NCI-H82 (cell line): ENCODE measurements around the gene APBA2.

Source experiments
- DNase-seq: peaks from one replicate; lab custom pipeline; 2025; lab: John Stamatoyannopoulos, UW

Gene APBA2

DNA sequence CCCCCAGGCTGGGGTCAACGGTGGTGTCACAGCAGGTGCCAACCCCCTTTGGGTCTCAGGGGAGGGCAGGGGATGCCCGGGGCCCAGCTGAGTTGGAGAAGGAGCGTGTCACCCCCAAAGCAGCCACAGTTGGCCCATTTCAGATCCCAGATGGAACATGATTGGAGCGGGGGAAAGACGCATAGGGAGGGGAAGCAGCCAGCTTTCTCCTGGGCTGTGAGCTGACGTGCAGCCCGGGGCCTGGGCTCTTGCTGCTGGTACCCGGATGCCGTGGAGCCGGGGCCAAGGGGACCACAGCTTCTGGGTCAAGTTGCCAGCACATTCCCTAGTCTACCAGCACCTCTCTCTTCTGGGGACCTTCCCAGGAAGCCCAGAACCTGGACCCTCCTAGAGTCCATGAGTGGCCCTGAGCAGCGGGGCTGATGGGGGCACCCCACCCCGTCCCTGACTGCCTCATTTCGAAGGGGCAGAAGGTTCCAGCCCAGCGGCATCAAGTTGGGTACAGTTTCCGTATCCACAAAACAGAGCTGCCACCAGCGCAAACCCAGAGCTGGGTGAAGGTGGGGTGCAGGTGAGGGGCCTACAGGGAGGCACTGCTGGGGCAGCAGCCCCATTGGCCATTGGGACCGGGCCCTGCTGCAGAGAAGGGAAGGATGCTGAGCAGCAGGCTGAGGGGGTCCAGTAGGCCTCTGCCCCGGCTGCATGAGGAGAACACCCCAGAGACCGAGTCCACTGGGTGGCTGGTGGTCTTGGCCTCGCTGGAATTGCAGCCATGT is 235.0 kb downstream of the APBA2 start:
- DNase-seq, result no peak

DNA sequence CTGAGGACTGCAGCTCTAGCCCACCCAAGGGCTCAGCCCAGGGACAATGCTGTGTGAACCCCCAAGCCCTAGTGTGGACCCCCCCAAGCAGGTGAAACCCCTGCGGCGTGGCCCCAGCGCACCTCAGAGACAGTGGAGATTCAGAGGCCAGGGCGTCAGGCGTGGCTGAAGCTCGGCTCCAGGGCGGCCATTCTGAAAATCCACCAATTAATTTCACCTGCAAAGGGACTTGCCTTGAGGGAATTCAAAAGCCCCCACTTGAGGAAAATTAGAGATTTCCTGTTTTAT is 235.5 kb downstream of the APBA2 start:
- no peak for DNase-seq

DNA sequence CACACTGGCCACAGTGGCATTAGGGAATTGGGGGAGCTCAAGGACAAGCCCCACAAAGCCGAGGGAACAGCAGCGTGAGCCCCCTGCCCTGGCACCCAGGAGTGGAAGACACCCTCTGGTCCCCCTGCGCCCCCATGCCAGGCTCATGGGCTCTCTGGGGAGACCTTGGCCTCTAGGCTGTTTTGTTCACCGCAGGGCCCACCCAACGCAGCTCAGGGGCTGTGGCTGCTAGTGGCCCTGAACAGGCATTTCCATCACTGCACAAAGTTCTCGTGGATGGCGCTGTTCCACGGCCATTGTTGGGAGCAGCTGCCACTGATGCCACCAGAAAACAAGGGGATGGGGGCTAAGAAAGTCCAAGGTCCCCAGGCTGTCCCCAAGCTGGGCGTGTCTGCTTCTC is 236.1 kb downstream of the APBA2 start:
- no peak for DNase-seq

DNA sequence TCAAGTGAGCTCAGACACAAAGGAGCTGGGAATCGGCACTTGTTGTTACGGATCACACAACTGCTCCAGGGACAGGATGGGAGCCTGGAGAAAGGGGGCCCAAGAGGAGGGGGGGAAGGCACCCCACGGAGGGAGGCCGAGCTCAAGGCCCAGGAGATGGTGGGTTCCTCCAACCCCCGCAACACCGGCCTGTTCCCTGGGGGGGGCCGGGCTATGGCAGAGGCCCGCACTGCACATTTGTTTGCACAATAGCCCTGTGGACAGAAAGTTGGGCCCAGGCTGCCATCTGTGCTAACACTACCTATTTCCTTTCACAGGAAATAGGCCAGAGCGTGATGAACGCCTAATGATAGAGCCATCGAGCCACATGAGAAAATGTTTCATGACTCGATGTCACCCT is 236.7 kb downstream of the APBA2 start:
- no peak for DNase-seq

DNA sequence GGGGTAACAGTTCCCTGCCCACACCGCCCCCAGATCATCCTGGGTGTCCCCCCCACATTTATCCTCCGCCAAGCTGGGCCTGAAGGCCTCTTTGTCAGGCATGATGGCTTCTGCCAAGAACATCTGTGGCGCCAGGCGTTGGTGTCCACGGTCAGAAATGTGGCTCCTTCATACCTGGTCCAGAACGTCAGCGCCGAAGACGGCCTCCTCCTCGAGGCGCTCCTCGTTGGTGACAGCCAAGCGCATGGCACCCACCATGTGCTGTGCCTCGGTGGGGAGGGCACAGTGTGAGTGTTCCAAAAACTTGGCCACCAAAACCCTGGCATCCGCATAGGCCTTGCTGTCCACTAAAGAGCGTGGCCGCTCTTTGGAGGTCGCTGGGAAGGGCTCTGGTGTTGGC is 237.4 kb downstream of the APBA2 start:
- no peak for DNase-seq

DNA sequence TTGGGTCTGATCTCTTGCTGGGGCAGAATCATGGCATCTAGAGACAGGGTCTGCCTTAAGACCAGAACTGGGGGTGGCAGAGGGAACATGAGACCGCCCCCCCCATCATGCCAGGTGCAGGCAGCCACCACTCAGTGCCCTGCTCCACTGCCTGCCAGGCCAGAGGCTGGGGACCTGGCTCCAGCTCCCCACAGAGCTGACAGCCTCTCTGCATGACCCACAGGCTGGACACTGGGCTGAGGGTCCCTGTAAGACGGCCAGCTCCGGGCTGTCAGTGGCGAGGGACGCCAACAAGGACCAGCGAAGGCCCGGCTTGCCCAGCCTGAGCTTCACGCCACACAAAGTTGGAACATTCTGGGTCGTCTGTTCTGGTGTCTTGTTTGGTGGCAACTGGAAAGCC is 238.2 kb downstream of the APBA2 start:
- DNase-seq, result no peak

DNA sequence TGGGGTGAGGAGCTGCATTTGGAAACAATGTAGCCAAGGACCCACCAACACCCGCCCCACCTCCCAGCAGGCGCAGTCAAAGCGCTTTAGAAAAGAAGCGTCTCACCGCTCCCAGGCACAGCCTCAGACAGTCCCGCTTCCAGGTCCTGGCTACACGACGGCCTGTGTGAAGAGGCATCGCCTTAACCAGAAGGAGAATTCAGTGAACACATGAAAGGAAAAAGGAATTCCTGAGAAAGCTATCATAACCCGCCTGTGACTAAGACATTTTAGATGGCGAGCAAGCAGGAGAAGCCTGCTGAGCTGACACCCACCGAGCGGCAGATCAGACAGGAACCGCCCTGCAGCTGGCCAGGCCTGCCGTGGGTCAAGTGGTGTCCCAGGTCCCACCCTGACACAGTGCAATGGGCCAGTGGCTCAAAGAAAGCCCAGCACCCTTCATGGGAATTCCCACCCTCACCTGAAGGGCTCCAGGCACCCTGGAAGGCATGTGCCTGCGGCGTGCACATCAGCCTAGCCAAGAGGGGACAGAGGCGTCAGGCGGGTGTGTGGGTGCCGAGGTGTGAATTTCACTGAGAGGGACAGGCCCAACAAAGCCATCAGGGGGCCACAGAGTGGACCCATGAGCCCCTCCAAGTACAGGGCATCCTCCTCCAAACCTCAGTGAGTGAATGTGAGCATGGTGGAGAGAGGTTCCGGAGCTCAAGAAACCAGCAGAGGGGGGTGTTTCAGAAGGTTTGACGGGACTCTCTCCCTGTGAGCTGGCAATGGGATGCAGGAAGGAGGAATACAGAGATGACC is 239.0 kb downstream of the APBA2 start:
- DNase-seq, result no peak

DNA sequence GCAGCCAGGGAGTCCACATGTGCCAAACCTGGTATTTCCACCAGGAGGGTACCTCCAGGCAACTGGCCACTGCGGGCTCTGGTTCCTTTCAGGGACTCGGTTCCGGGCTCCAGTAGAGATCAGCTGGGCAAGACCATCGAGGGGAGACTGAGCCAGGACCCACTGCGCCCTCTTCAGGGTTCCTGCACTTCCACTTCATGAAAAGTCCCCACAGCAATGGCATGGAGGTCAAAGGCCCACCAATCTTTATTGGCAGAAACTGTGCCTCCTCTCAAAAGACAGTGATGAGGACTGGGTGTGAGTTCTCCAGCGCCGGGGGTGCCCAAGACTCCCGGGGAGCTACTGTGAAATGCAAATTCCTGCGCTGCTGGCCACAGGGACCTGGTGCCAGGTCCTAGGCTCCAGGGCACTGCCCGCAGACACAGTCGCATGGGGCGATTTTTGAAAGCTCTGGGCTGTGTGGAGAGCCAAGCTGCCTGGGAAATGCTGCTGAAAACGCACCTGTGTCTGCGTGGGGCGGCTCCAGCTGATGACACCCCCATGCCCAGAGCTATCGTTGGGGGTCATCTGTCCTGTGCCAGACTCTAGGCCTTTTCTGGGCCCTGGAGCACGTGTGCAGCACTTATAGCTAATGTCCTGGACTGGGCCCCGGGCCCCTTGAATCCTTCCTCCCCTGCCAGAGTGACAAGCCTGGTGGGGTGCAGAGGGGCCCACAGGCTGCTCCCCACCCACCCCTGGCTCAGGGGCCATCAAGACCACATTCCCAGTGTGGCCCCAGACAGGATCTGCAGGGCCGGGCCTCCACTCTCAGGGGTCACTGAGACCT is 239.8 kb downstream of the APBA2 start:
- DNase-seq, result no peak

DNA sequence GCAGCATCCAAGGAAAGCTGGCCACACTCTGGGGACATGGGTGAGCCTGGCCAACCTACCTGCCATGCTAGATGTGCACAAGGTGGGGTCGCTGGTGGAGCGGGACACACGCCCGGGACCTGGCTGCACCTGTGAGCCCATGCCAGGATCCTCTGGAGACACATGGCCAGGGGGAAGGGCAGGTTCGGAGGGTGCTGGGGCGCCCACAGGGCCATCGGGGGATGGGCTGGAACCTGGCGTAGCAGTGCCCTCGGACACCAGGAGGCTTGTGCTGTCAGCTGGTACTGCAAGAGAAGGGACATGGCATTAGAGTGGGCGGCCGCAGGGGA is 240.4 kb downstream of the APBA2 start:
- no peak for DNase-seq

DNA sequence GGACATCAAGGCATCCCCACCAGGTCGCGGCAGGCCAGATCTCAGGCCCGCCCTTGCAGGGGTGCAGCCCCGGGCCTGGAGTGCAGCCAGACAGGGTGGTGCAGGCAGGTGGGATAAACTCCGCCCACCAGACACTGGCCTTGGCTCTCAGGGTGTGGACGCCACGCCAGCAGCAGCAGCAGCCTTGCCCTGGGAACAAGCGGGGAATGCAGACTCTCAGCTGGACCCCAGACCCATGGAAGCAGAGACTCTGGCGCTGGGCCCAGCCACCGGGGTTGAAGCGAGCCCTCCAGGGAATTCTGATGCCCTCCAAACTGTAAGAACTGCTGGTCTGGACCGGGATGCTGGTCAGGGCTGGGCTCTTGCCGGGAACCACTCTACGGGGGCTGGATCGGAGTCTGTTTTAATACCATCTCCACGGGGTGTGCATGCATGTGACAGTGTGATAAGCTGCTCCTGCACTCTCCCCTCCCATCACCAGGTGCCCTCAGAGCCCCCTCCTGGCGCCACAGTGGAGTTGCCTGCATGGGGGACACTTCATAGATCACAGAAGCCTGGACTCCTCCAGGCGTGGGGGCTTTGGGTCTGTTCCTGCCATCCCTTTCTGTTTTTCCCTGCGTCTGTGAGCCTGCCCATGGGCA is 241.2 kb downstream of the APBA2 start:
- DNase-seq, result peak; percentile 51

DNA sequence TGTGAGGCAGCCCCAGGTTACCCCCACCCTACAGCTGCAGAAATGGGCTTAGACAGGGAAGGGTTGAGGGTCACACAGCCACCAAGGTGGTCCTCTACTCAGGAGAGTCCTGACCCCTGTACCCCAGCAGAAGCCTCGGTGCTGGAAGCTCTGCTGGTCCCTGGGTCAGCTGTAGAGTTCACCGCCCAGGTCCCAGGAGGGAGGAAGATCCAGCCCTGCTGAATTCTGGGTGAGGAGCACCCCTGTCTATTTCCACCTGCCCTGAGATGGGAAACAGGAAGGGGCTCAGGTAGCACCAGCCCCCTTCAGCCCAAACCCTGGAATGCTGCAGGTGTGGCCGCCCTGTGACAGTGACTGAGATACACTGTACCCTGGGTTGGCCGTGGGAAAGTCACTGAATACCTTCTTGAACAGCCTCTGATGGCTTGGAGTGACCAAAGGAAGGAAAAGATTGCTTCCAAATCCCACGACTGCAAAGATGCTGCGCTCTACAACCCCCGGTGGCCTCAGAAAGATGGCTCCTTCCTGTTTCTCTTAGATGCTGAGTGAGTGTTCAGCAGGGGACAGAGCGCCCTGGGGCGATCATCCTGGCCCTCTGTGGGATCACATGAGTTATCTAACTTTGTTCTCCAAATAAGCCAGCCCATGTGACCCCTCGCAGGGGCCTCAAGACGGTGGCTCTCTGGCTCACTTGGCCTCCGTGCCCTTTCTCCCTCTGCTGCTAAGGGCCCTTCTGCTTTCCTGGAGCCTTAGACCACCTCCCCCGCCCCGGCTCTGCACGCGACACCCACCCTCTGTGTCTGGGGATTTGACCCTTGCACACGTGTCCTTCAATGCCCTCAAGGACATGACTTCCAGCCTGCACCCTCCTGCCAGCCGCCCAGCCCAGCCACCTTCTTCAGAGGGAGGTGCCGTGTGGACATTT is 242.0 kb downstream of the APBA2 start:
- no peak for DNase-seq

DNA sequence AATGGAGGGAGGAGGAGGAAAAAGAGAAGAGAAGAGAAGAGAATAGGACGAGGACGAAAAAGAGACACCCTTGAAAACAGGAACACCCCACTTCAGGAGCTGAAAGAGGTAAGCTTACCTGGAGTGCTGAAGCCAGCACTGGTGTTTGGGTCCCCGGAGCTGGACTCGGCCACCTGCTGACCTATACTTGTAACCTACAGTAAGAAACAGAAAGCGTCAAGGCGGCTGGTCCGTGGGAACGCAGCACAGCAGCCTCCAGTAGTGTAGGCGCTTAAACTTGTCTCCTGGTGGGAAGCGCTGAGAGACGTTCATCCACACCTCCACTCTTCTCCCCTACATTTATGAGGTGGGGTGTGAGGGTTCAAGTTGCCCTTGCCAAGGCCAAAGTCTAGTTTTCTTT is 242.9 kb downstream of the APBA2 start:
- no peak for DNase-seq

DNA sequence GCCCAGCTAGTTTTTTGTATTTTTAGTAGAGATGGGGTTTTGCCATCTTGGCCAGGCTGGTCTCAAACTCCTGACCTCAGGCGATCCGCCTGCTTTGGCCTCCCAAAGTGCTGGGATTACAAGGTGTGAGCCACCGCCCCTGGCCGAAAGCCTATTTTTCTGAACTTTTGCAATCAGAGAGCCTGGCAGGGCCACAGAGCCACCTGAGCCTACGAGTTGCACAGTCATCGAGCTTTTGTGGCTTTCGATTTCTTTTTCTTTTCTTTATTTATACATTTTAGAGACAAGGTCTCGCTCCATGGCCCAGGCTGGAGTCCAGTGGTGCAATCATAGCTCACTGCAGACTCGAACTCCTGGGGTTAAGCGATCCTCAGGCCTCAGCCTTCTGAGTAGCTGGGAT is 243.4 kb downstream of the APBA2 start:
- no peak for DNase-seq

DNA sequence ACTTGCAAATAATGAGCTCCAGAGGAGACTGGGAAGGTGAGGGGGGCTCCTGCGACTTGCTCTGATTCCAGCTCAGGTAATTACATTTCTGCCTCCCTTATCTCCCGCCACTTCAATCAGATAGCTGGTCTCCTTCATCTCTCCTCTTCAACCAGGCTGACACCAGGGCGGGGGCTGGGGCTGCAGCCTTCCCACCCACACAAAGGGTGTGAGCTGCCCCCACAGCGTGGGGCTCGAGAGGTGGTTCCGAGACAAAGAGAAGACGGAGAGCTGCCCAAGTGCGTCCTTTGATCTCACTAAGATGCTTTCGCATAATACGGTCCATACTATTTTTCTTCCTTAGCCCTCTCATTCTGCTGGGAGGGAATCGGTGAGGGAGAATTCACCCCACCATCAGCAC is 244.2 kb downstream of the APBA2 start:
- DNase-seq, result no peak

DNA sequence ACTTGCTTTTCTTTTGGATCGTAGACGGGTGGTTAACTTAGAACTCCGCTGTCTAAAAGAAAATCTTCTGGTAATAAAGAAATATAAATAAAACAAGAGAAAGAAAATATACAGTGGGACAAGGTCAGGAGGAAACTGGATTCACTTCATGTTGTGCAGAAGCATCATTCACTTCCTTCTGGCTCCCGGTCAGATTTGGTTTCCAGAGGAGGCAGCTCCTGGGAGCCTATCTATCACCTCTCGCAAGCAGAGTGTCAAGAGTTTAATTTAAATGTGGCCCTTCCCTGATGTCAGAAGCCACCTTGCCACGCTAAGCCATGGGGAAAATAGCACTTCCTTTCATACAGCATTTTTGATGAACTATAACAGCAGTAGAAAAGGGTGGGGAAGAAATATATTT is 244.7 kb downstream of the APBA2 start:
- DNase-seq, result no peak

DNA sequence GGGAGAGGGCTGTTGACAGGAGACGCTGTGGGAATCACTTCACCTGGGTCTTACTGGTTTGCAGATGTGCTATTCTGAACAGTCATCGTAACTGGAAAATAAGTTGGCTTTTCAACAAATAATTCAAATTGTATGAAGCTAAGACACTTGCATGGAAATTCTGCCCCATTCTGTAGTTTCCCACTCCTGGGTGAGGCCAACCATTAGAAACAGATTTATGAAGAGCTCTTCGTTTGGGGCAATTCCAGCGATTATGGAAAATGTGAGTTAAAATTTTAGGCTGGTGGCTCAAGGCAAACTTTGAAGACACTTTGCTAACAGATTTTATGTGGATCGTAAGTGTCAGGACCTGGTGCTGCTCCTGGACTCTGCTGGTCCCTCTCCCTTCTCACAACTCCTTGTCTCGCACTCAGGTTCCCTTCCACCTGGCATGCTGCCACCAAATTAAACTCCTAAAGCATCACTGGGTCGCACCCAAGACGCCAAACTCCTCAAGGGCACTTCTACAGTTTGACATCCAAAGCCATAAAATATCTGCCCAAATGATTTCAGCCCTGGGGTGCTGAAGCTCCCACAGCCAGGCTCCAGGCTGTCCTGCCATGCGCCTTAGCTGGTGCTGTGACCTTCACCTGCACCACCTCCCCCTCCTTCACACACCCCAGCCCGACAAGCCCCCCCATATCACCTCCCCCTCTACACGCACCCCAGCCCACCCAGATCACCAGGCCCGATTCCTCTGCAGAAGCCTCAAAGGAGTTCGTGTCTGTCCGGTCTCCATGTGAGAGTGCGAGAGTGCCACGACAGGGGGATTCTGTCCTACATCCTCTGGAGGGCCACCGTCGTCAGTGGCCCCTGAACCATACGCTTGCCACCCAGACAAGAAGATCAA is 245.4 kb downstream of the APBA2 start:
- no peak for DNase-seq

DNA sequence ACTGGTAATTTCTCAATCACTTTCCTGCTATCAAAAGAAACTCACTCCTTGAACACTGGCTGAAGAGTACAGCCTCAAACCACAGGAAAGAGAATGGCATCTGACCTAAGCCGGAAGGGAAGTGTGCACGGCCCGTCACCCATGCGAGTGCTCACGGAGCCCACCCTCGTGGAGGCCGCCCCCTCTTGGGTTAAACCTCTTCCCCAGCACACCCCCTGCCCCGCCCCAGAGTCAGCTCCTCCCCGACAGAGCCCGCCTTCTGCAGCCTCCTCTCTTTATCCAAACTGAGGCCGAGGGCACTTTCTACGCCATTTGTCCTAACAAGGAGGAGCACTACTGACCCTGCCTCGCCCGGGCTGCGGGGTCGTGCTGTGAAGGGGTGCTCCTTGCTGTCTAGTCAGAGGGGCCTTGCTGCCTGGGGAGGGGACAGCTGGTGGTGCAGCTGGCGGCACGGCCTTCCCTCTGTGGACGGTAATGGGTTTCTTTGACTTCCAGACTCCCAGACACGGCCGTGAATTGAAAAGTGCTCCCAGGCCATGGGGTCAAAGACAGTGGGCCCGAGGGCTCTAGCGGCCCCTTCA is 246.2 kb downstream of the APBA2 start:
- DNase-seq, result no peak

DNA sequence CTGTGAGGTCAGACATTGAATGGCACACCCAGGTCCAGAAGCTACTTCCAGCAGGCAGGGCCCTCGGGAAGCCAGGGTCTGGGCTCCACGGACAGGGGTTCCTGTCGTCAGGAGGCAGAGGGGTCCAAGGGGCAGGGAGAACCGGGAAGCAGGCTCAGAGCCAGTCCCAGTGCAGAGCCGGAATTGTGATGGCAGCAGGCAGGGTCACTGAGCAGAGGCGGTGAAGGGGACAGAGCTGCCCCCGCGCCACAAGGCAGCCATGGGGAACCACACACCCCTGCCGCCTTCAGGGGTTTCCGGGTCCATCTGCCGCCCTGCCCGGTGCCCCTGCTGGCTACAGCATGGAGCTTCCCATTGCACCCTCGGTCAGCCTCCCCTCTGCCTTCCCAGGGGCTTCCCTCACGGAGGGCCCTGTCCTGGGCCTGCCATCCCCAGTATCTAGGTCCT is 247.0 kb downstream of the APBA2 start:
- no peak for DNase-seq

DNA sequence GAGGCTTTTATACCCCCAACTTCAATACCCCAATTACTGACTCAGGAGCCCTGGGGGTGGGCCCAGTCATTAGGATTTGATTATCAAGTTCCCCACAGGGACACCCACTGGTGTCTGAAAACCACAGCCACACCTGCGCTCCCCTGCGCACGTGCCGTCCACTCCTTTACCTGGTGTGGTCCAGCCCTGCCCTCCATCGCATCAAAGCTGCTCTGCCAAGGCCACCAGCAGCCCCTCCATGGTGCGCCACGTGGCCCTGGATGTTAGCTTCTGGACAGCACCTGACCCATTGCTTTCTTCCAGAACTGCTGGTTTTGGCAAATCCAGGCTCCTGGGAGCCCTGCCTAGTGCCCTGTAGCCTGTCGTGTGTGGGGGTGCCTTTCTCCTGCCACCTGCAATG is 247.5 kb downstream of the APBA2 start:
- no peak for DNase-seq

DNA sequence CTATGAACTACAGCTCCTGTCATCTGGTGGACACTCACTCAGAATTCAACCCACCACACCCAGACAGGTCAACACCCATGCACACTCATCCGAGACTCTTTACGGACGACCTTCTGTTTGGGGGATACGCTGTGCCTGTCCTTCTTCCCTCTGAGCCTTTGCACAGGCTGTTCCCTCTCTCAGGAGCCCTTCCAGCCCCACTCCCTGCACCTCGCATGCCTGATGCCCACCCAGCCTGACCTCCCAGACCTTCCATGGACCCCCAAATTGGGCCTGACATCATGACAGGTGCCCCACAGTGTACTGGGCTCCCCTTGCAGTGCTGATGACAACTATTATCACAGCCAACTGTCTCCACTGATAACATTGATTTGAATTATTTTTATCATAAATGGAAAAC is 248.0 kb downstream of the APBA2 start:
- DNase-seq, result no peak
